ENCODE results near the gene ABHD17A. TPM values are rescaled to one million over a fixed set of nuclear protein-coding genes. Genes with fewer than 3 reads are reported as not detected.
A peak's percentile ranks its signal among the peaks of the same experiment; 100 is the strongest.
"Not testable (repeated sequence)": the region's sequence is repeated elsewhere in the genome, so short reads cannot be mapped to it uniquely, and the experiment has no call there.

The ABHD17A gene
- 100 to 1,000 TPM; 185 to 194 TPM for total RNA-seq

GRCh38 chr19:1885398-1886119, at the start of gene ABHD17A:
ABHD17A (minus strand) TSS chr19:1885496; CDS start chr19:1881566, 3,930 bp downstream.
- DNase-seq (peak; percentile 96), ATAC-seq (ENCODE audit: low read depth) (peak; percentile 56)
- Mint-ChIP-seq H3K4me3 (peak within 1 kb of the TSS; percentile 99), H3K4me1 (peaks cover 33% of the 10 kb centered on the region), H3K36me3 (peaks cover 18% of the 10 kb centered on the region), H3K27ac (peak within 1 kb of the TSS; percentile 99)
- not testable (repeated sequence) for H3K27me3 Mint-ChIP-seq, H3K9me3 Mint-ChIP-seq
- POLR2A ChIA-PET = interaction anchor here (0.5 to 6.9 kb wide), 10 partner anchors 10 to 374 kb away, joined by 3 to 103 read pairs (median 4); partner anchors contain the start of gene CSNK1G2

GRCh38 chr19:1933942-1934341, 48.6 kb upstream of the ABHD17A start:
- no peak for ATAC-seq (ENCODE audit: low read depth)
- Mint-ChIP-seq H3K27ac (no peak overlapping the region), H3K36me3 (peaks cover 19% of the 10 kb centered on the region), H3K4me3 (no peak overlapping the region), H3K27me3 (peaks cover 13% of the 10 kb centered on the region), H3K4me1 (peaks cover 7% of the 10 kb centered on the region), H3K9me3 (peaks cover 16% of the 10 kb centered on the region)
- DNase-seq = no peak
- POLR2A ChIA-PET = no interaction called here

- H3K4me3 Mint-ChIP-seq = no peak overlapping the region
- no peak overlapping the region for H3K27ac Mint-ChIP-seq
- H3K36me3 Mint-ChIP-seq = peaks cover 19% of the 10 kb centered on the region
- peaks cover 16% of the 10 kb centered on the region for H3K9me3 Mint-ChIP-seq
- no peak for DNase-seq
- H3K27me3 Mint-ChIP-seq = peaks cover 15% of the 10 kb centered on the region
- H3K4me1 Mint-ChIP-seq = peaks cover 7% of the 10 kb centered on the region
- POLR2A ChIA-PET = interaction anchor here (0.6 to 1.8 kb wide), 2 partner anchors 30 to 36 kb away, joined by 3 to 5 read pairs; no protein-coding TSS in a partner anchor
- no peak for ATAC-seq (ENCODE audit: low read depth)
Observed at GRCh38 chr19:1933244-1933643, 47.9 kb upstream of the ABHD17A start.

- POLR2A ChIA-PET = interaction anchor here (0.6 to 1.8 kb wide), 4 partner anchors 29 to 79 kb away, joined by 3 to 6 read pairs (median 4); no protein-coding TSS in a partner anchor
- Mint-ChIP-seq H3K27ac (no peak overlapping the region), H3K27me3 (peaks cover 15% of the 10 kb centered on the region), H3K4me3 (no peak overlapping the region), H3K36me3 (peaks cover 19% of the 10 kb centered on the region), H3K4me1 (peaks cover 13% of the 10 kb centered on the region), H3K9me3 (peaks cover 16% of the 10 kb centered on the region)
- DNase-seq (no peak), ATAC-seq (ENCODE audit: low read depth) (no peak)
Observed at GRCh38 chr19:1932395-1932794, 47.1 kb upstream of the ABHD17A start.

GRCh38 chr19:1931445-1931844, 46.1 kb upstream of the ABHD17A start:
- peaks cover 13% of the 10 kb centered on the region for H3K4me1 Mint-ChIP-seq
- POLR2A ChIA-PET = interaction anchor here (1.8 kb wide), 1 partner anchor 35 kb away, joined by 3 read pairs; no protein-coding TSS in a partner anchor
- H3K27me3 Mint-ChIP-seq = peaks cover 13% of the 10 kb centered on the region
- peaks cover 16% of the 10 kb centered on the region for H3K36me3 Mint-ChIP-seq
- no peak for ATAC-seq (ENCODE audit: low read depth)
- H3K4me3 Mint-ChIP-seq = no peak overlapping the region
- no peak for DNase-seq
- peaks cover 16% of the 10 kb centered on the region for H3K9me3 Mint-ChIP-seq
- H3K27ac Mint-ChIP-seq = no peak overlapping the region

- DNase-seq (peak; percentile 92), ATAC-seq (ENCODE audit: low read depth) (peak; percentile 91)
- H3K27ac Mint-ChIP-seq = peak overlapping the region; percentile 56
- peak overlapping the region; percentile 78 for H3K4me3 Mint-ChIP-seq
- peaks cover 12% of the 10 kb centered on the region for H3K9me3 Mint-ChIP-seq
- peaks cover 11% of the 10 kb centered on the region for H3K4me1 Mint-ChIP-seq
- POLR2A ChIA-PET = interaction anchor here (0.7 to 1.8 kb wide), 4 partner anchors 26 to 465 kb away, joined by 3 to 7 read pairs (median 4); no protein-coding TSS in a partner anchor
- H3K27me3 Mint-ChIP-seq = peaks cover 14% of the 10 kb centered on the region
- peaks cover 10% of the 10 kb centered on the region for H3K36me3 Mint-ChIP-seq
Observed at GRCh38 chr19:1929021-1929742, 43.9 kb upstream of the ABHD17A start.

GRCh38 chr19:1925544-1925943, 40.2 kb upstream of the ABHD17A start:
- POLR2A ChIA-PET = no interaction called here
- H3K36me3 Mint-ChIP-seq = no peaks in the 10 kb centered on the region
- H3K4me3 Mint-ChIP-seq = no peak overlapping the region
- ATAC-seq (ENCODE audit: low read depth) = no peak
- no peak for DNase-seq
- H3K9me3 Mint-ChIP-seq = no peaks in the 10 kb centered on the region
- H3K4me1 Mint-ChIP-seq = peaks cover 11% of the 10 kb centered on the region
- peaks cover 7% of the 10 kb centered on the region for H3K27me3 Mint-ChIP-seq
- no peak overlapping the region for H3K27ac Mint-ChIP-seq

- Mint-ChIP-seq H3K4me3 (no peak overlapping the region), H3K9me3 (no peaks in the 10 kb centered on the region), H3K4me1 (peaks cover 8% of the 10 kb centered on the region), H3K27me3 (peaks cover 4% of the 10 kb centered on the region), H3K36me3 (no peaks in the 10 kb centered on the region), H3K27ac (no peak overlapping the region)
- no peak for ATAC-seq (ENCODE audit: low read depth)
- no peak for DNase-seq
- POLR2A ChIA-PET = interaction anchor here (1.1 kb wide), 1 partner anchor 18 kb away, joined by 3 read pairs; no protein-coding TSS in a partner anchor
Observed at GRCh38 chr19:1924320-1924961, 39.1 kb upstream of the ABHD17A start.

GRCh38 chr19:1923319-1923718, 38.0 kb upstream of the ABHD17A start:
- peaks cover 2% of the 10 kb centered on the region for H3K27me3 Mint-ChIP-seq
- DNase-seq (no peak), ATAC-seq (ENCODE audit: low read depth) (peak; percentile 6)
- H3K36me3 Mint-ChIP-seq = peaks cover 2% of the 10 kb centered on the region
- H3K9me3 Mint-ChIP-seq = no peaks in the 10 kb centered on the region
- peaks cover 8% of the 10 kb centered on the region for H3K4me1 Mint-ChIP-seq
- no peak overlapping the region for H3K27ac Mint-ChIP-seq
- no peak overlapping the region for H3K4me3 Mint-ChIP-seq
- POLR2A ChIA-PET = interaction anchor here (0.8 to 1.1 kb wide), 2 partner anchors 19 to 26 kb away, joined by 3 read pairs; no protein-coding TSS in a partner anchor

GRCh38 chr19:1922803-1923202, 37.5 kb upstream of the ABHD17A start:
- ATAC-seq (ENCODE audit: low read depth) (no peak), DNase-seq (no peak)
- Mint-ChIP-seq H3K36me3 (peaks cover 4% of the 10 kb centered on the region), H3K4me1 (peaks cover 6% of the 10 kb centered on the region), H3K9me3 (no peaks in the 10 kb centered on the region), H3K27ac (no peak overlapping the region), H3K27me3 (peaks cover 2% of the 10 kb centered on the region), H3K4me3 (no peak overlapping the region)
- POLR2A ChIA-PET = no interaction called here

- Mint-ChIP-seq H3K4me1 (no peaks in the 10 kb centered on the region), H3K27me3 (peaks cover 2% of the 10 kb centered on the region), H3K27ac (no peak overlapping the region), H3K4me3 (no peak overlapping the region), H3K36me3 (peaks cover 4% of the 10 kb centered on the region), H3K9me3 (no peaks in the 10 kb centered on the region)
- ATAC-seq (ENCODE audit: low read depth) (no peak), DNase-seq (no peak)
- POLR2A ChIA-PET = no interaction called here
Observed at GRCh38 chr19:1921825-1922224, 36.5 kb upstream of the ABHD17A start.

GRCh38 chr19:1921326-1921725, 36.0 kb upstream of the ABHD17A start:
- Mint-ChIP-seq H3K27ac (no peak overlapping the region), H3K36me3 (peaks cover 4% of the 10 kb centered on the region), H3K4me1 (no peaks in the 10 kb centered on the region), H3K4me3 (no peak overlapping the region), H3K9me3 (no peaks in the 10 kb centered on the region), H3K27me3 (peaks cover under 1% of the 10 kb centered on the region)
- POLR2A ChIA-PET = no interaction called here
- ATAC-seq (ENCODE audit: low read depth) = no peak
- DNase-seq = no peak

- H3K27ac Mint-ChIP-seq = no peak overlapping the region
- POLR2A ChIA-PET = no interaction called here
- H3K36me3 Mint-ChIP-seq = peaks cover 4% of the 10 kb centered on the region
- DNase-seq = no peak
- ATAC-seq (ENCODE audit: low read depth) = no peak
- H3K27me3 Mint-ChIP-seq = no peaks in the 10 kb centered on the region
- no peaks in the 10 kb centered on the region for H3K9me3 Mint-ChIP-seq
- no peaks in the 10 kb centered on the region for H3K4me1 Mint-ChIP-seq
- no peak overlapping the region for H3K4me3 Mint-ChIP-seq
Observed at GRCh38 chr19:1920644-1921043, 35.3 kb upstream of the ABHD17A start.

Data from activated naive CD8-positive, alpha-beta T cell treated with anti-CD3 and anti-CD28 coated beads, Interleukin-2, amount 10 ng/mL, durations not matched to agents 7 days and 5 days (primary cell).